ENCODE measurements around the gene RNF6.
"Not testable (repeated sequence)": the region's sequence is repeated elsewhere in the genome, so short reads cannot be mapped to it uniquely, and the experiment has no call there.

Gene RNF6

DNA sequence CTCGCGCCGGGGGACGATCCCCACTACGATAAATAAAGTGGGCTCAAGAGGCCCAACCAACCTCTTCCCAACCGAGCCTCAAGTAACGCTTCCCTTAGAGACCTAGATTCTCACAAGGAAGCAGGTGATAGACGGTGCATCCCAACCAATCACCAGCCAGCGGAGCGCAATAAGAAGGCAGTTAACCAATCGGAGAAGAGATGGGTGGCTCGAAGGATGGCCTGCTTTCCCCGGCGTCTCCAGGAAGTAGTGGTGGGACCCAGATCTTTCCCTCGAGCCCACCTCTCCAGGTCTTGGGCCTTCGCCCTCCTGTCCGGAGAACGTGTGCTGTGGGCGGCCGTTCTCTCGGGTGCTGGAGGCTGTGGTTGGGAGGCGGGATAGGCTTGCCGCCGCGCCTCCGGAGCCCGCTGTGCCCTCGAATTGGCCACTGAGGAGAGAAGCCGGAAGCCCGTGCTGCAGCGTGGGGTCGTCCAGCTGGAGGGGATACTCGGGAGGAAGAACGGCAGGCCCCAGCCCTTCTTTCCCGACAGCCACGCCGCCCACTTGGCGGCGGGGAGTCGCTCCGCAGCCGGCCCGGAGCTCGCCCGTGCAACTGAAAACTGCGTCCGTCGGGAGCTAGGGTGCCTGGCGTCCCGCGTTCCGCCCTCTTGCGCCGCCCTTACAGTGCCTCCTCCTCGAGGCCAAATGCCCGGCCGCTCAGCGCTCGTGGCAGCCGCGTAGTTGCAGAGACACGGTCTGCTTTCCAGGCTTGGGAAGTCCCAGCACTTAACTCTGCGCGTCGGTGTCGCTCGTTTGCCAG, at the start of gene RNF6:
Gene RNF6, minus strand, starts transcription at position 594 of the 799 bp plus-strand sequence. CDS start 2,665 bp downstream, outside the sequence.
- DNase-seq: peak; percentile 79

DNA sequence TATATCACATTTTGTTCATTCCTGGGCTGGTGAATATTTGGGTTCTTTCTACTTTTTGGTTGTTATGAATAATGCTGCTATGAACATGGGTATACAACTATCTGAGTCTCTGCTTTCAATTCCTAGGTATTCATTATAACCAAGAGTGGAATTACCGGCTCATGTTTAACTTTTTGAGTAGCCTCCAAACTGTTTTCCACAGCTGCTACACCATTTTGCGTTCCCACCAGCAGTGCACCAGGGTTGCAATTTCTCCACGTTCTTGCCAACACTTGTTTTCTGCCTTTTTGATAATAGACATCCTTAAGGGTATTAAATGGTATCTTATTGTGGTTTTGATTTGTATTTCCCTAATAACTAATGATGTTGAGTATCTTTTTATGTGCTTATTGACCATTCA, 48.6 kb upstream of the RNF6 start:
- DNase-seq: no peak

DNA sequence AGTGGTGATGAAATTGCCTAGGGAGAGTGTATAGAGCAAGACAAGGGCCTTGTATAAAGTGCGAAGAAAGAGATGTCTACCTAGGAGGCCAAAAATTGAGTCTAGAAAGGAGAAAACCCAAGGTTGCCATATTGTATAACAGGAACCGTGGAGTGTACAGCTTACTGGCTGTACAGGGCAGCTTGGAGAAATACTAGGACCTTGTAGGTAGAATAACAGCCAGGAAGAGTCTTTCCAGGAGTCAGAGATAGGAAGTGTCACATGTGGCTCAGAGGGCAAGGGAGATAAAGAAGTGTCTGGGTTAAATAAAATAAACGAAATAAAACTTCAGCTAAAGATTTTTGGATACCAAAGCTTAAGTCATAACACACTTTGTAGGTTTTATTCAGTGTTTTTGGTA, 44.2 kb upstream of the RNF6 start:
- no peak for DNase-seq

DNA sequence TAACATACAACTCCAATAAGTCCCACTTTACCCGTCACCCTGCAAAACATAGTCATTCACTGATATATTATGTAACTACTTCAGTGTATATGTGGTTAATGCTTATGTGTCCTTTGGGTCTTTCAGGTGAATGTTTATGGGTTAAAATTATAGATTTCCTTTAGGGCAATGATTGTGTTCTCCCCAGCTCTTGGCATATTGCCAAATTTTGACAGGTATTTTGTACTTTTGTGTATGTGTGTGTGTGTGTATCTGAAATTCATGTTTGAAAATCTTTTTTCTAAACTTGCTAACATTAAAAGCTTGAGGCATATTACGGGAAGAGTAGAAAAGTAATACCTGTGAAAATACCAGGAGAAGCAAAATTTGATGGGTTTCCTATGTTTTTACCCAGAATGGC, 40.0 kb upstream of the RNF6 start:
- DNase-seq: no peak

DNA sequence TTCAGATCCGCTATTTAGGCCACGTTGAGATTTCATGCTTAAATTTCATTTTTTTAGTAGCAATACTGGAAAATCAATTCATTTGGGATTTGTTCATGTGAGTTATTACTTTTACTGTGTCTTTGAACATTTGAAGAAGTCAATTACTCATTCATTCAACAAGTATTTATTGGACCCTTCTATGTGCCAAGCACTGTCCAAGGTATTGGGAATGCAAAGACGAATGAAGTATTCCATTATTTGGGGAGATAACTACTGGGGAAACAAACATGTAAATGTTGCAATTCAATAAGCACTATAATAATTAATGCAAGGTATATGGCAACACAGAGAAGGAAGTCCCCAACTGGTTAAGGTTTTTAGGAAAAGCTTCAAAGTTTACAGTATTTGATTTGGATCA, 37.5 kb upstream of the RNF6 start:
- DNase-seq: no peak

DNA sequence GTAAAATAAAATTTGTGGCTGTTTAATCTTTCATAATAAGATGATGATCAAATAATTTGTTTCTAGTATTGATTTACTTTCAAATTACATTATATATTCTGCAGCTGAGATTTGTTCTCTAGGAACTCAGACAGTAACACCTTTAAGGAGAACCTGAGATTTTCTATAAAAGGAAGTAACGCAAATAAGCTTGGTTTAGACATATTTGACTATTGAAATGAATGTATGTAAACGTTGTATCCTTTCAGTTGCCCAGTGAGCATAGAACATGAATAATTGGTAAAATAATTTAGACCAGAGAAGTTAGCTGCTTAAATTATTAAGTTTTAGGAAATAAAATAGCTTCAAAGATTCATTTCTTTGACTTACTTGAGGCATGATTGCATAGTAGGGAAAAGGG, 34.9 kb upstream of the RNF6 start:
- DNase-seq: no peak

DNA sequence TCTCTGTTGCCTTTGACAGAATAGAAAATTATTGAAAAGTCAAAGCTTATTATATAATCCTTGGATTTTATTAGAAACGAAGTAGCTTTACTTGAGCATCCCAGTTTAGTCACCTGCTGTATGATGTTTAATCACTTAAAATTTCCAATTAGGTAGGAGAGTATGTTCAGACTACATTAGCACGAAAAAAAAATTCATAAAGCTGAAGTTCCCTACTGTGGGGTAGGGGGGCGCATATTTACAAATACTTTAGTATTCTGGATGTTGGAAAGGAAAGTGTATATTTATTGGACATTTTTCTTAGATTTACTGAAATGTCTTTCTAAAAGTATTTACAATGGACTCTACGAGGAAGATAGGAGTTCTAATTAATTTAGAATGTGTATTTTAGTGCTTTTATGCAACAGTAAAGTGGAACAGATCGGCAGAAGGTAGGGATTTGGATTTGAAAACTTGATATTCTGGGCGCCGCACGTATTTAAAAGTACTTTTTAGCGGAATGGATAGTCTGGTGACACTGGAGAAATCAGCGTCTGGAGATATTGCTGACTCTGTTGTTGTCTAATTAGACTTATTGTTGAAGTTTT, 33.7 kb upstream of the RNF6 start:
- DNase-seq: no peak

DNA sequence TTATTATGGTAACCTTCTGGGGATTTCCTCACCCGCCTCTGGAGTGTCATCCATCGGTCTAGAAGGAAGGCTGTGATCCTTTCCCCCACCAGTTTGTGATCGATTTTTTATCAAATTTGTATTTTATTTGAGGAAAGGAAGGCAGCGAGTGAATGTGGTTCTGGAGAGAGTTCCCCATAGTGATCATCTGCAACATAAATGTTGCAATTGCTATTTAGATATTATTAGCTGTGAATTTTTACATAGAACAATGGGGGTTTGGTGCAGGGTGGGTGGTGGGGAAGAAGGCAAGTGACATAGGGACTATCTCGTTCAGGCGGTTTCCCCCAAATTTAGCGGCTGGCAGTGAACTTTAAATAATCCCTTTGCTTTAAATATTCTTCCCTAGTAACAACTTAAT, 33.0 kb upstream of the RNF6 start:
- DNase-seq: no peak

DNA sequence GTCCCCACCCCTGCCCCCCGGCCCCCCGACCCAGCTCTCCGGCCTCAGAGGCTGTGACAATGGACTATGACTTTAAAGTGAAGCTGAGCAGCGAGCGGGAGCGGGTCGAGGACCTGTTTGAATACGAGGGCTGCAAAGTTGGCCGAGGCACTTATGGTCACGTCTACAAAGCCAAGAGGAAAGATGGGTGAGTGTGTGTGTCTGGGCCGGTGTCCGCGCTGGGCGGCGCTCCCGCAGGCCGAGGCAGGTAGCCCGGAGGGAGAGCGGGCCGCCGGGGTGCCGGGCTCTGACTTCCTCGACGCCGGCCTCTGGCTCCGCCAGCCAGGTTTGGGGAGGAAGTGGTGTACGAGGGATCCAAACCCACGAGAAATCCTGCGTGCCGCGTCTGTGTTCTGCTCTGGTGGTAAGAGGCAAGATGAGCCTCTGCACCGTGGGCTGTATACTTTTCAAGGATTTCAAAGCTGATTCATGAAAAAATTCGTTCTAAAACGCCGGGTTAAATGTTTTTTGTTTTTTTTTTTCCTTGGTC, 32.5 kb upstream of the RNF6 start:
- peak; percentile 31 for DNase-seq

DNA sequence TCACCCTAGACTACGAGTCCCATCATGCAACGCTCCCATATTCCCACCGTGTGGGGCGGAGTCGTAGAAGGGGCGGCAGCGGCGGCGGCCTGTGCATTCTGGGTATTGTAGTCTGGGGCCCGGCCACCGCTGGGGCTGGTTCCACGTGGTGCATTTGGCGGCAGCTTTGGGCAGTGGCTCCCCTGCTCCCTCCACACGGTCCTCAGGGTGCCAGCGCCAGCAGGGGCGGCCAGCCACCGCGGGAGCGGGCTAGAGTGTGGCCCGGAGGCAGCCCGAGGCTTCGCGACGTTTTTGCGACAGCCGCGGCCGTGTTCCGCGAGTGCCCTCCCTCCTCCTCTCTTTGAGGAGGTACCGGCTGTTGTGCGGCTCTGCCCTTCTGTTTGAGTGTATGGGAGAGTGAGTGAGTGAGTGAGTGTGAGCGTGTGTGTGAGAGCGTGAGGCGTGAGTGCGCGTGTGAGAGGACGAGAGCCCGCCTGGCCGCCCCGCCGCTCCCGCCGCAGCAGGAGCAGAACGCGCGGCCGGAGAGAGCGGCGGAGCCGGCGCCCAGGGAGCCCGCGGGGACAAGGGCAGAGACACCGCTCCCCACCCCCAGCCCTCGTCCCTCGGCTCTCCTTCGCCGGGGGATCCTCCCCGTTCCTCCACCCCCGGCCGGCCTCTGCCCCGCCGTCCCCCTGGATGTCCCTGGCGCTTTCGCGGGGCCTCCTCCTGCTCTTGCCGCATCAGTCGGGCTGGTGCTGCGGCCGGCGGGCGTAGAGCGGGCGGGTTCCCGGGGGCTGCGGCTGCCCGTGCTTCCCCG, 31.9 kb upstream of the RNF6 start, which contains the start of gene CDK8:
Gene CDK8, plus strand, starts transcription at position 343 of the 796 bp plus-strand sequence. CDS start 513 bp downstream, outside the sequence.
- peak; percentile 83 for DNase-seq

DNA sequence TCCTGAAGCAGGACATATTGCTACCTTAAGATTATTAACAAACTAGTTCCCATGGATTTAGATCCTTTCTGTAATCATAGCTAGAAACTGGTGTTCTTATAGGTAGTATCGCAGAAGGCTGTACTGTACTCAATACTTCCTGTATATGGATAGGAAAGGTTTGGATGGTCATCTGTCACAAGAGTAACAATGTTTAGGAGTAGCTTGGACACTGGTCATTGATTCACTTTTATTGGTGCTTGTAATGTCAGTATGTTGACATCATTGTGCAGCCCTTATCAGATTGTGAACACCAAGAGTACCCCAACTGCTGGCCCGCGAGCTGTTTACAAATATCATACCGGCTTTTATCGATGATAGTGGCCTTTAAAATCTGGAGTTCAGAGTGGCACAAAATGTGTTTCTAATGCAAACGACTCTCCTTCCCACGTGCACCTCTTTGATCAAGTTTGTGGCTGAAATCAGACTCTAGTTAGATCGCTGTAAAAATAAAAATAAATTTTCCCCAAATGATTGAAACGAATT, 31.2 kb upstream of the RNF6 start:
- DNase-seq: no peak

DNA sequence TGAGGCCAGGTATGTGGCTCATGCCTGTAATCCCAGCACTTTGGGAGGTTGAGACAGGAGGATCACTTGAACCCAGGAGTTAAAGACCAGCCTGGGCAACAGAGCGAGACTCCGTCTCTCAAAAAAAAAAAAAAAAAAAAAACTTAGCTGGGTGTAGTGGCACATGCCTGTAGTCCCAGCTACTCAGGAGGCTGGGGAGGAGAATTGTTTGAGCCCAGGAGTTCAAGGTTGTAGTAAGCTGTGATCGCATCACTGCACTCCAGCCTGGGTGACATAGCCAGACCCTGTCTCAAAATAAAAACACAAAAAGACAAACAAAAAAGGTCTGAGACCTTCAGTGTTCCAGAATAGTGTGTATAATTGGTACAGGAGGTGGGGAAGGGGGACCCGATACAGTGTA, 29.9 kb upstream of the RNF6 start:
- DNase-seq: not testable (repeated sequence)

DNA sequence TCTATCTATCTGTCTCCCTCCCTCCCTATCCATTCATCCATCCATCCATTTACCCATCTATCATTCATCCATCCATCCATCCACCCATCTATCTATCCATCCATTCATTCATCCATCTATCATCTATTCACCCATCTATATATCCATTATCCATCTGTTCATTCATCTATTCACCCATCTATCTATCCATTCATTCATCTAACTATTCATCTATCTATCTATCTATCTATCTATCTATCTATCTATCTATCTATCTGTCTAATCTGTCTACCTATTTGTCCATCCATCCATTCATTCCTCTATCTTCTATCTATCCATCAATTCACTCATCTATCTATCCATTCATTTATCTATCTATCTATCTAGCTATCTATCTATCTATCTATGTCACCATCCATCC, 27.4 kb upstream of the RNF6 start:
- no peak for DNase-seq

DNA sequence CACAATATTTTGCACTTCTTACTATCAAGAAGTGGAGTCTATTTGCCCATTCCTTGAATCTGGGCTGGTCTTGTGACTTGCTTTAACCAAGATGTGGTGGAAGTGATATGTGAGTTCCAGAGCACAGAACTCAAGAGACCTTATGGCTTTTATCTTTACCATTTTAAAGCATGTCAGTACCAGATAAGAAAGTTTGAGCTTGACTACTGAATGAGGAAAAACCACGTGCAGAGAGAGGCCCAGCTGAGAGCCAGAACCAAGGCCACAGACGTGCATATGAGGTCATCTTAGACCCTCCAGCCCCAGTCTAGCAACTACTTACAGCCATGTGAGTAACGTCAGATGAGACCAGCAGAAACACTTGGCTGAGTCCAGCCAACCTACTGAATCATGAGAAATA, 25.5 kb upstream of the RNF6 start:
- DNase-seq: no peak

DNA sequence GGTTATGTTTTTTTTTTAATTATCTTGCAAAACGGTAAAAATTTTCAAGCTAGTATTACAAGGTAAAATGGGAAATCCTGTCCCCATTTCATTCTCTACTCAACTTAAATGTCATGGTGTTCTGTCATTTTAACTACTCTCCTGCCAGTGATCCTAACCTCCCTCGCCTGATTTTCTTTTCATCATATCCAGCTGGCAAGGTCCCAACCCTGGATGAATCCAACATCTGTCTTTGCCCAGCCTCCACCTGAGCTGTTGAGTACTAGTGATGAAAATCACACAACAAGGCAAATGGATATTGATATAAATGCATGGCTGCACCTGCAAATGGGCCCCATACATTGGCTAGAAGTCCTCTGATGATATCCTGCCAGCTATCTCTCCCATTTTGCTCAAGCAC, 24.9 kb upstream of the RNF6 start:
- no peak for DNase-seq

DNA sequence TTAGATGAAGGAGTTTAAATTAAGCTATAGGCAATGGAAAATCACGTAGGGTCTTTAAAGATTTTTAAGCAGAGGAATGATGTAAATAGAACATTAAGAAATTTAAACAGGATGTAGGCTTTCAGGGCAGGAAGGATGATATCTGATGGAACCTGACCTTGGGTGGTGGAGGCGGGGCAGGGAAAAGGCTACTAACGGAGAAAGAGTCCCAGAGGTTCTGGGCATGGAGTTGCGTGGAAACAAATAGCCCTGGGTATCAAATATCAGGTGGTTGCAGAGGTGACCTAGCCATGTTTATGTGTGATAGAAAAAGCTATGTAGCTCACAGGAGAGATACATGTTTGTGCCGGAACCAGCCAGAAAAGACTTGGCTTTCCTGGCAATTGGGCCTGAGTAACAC, 24.0 kb upstream of the RNF6 start:
- DNase-seq: no peak

DNA sequence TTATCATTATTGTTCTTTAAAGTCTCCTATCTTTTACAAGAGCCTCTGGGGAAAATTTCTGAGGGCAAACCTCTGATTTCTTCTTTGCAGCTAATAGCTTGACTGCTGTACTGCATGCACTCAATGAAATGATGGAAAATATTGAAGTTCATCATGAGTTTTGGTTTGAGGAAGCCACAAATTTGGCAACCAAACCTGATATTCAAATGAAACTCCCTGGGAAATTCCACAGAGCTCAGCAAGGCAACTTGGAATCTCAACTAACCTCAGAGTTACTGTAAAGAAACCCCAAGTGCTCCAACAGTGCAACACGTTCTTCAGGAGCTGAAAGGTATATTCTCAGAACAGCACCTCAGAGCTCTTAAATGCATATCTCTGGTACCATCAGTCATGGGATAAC, 14.2 kb upstream of the RNF6 start:
- no peak for DNase-seq

DNA sequence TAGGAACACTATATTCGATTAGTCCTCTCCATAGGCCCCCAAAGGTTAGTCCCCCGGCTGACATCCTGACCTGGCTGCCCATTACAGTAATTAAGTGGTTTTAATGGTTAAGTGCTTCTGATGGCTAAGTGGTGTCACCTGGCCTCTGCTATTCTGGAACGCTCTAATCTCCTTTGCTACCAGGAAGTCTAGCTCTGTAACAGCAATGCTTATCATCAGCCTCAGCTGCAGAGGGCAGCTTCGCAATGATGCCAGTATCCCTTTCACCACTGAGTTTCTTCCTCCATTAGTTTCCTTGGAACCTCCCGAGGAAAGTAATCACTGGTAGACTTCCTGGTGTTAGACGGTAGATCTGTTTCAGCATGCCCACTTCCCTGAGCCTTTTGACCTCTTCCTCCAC, 8.6 kb upstream of the RNF6 start:
- no peak for DNase-seq

DNA sequence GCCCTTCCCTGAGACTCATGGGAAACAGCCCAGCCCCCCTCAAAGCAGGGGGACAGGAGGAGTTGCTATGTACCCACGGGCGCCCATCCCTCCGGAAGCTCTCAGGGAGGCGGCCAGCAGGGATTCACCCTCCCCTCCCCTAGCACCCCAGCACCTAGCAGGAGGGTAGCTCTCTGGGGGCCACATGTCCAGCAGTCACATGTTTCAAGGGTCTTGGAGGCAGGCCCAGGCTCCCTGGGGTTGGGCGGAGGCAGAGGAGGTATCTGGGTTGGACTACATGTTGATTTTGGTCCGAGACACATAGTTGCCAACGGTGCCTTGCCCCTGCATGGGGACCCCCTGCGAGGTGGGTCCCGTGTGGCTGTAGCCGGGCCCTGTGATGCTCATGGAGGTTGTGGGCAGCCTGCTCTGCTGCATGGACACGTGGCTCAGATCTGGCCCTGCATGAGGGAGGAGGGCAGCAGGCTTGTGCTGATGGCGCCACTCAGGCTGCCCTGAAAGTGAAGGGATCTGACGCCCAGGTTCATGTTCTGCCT, 7.0 kb upstream of the RNF6 start:
- no peak for DNase-seq

DNA sequence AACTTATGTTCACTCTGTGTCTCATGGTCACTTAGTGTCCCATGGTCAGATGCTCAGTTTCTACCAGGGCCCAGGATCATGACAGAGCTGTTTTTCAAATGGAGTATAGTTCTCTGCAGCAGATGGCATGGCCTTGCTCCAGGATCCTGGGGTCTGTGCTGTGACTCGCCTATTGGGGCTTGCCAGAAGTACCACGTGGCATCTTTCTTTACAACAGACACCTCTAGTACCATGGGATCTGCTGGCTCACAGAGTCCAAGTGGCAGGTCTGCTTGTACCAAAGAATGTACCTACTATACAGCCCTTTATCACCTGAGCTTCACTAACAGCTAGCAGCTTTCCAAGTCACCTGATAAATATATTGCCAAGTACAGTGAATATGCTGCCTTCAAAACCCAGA, 6.0 kb upstream of the RNF6 start:
- no peak for DNase-seq

DNA sequence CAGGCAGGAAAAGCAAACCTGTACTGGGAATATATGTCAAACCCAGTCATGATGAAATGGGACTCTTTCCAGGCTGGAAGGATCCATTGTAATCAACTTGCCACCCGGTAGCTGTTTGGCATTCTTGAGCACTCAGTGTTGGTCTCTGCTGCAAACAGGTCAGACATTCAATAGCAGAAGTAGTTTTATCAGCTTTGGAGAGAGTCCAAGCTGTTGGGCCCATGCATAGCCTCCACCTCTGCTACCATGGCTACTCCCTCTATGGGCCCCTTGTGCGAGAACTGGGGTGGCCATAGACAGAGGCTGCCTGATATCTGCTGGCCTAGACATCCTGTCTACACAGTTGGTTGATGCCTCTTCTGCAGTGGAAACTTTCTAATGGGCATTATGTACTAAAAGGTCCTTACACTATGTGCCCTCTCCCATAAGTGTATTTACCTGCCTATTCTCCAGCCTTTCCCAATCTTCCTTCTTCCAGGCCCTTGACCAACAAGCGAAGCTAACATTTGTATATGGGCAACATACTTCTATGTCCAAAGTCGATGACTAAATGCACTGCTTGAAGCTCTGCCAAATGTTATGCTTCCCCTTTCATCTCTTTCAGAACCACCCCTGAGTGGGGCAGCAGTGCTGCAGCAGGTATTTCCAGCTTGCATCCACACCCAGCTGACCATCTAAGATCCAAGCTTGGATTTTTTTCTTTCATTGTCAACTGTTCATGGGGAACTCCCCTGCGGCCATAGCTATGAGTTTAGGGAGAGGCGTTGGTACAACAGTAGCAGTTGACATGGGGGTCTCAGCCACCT, 5.3 kb upstream of the RNF6 start:
- DNase-seq: no peak

All from stimulated activated CD4-positive, alpha-beta T cell treated with anti-CD3 and anti-CD28 coated beads, Interleukin-12 subunit alpha, Interleukin-12 subunit beta, amount 100 ng/mL, for 4 hours (primary cell).